ENCODE data around the gene MDM4.

Gene MDM4

DNA sequence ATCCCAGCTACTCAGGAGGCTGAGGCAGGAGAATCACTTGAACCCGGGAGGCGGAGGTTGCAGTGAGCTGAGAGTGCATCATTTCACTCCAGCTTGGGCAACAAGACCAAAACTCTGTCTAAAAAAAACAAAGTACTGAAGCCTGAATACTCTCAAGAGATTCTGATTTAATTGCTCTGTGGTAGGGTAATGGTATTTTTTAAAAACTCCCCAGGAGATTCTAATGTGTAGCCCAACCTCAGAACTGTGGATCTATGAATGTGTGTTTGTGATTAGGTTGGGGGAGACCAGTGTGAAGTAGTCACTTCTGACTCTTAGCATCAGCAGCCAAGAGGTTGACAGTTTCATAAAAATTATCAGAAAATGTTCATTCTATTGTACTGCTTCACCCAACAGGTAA is 43.5 kb upstream of the MDM4 start:
- no peak overlapping the region for H3K4me3 ChIP-seq (ENCODE audit: low read depth, low read length)
- TF ChIP-seq, protein P1, sequence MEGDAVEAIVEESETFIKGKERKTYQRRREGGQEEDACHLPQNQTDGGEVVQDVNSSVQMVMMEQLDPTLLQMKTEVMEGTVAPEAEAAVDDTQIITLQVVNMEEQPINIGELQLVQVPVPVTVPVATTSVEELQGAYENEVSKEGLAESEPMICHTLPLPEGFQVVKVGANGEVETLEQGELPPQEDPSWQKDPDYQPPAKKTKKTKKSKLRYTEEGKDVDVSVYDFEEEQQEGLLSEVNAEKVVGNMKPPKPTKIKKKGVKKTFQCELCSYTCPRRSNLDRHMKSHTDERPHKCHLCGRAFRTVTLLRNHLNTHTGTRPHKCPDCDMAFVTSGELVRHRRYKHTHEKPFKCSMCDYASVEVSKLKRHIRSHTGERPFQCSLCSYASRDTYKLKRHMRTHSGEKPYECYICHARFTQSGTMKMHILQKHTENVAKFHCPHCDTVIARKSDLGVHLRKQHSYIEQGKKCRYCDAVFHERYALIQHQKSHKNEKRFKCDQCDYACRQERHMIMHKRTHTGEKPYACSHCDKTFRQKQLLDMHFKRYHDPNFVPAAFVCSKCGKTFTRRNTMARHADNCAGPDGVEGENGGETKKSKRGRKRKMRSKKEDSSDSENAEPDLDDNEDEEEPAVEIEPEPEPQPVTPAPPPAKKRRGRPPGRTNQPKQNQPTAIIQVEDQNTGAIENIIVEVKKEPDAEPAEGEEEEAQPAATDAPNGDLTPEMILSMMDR (IDR thresholded peaks at IDR 0.05; ENCODE audit: borderline replicate concordance, insufficient read depth, low read depth, low read length) = no peak

DNA sequence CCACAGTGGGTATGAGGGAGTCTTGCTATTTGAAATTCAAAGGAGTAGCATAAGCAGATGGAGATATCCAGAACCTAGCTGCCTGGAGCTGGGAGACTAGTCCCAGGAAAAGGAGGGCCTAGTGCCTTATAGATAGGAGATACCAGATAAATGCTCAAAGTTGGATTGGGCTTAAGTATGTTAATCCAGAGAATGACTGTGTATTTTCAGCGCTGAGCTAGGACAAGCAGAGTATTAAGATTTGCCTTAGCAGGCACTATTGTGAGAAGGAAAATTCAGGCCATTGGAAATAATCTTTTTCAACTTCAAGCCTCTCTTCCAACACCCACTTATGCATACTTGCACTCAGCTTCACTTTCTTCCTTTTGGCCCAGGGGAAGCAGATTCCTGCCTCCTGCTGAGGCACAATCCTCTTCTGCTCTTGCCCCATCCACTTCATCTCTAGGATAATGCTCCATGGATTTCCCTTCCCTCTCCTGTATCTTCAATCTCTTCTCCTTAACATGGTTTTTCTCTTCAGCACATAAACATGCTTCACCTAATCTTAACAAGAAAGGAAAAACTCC is 42.7 kb upstream of the MDM4 start:
- H3K4me3 ChIP-seq (ENCODE audit: low read depth, low read length) = no peak overlapping the region
- TF ChIP-seq, protein P1 (IDR thresholded peaks at IDR 0.05; ENCODE audit: borderline replicate concordance, insufficient read depth, low read depth, low read length) = no peak

DNA sequence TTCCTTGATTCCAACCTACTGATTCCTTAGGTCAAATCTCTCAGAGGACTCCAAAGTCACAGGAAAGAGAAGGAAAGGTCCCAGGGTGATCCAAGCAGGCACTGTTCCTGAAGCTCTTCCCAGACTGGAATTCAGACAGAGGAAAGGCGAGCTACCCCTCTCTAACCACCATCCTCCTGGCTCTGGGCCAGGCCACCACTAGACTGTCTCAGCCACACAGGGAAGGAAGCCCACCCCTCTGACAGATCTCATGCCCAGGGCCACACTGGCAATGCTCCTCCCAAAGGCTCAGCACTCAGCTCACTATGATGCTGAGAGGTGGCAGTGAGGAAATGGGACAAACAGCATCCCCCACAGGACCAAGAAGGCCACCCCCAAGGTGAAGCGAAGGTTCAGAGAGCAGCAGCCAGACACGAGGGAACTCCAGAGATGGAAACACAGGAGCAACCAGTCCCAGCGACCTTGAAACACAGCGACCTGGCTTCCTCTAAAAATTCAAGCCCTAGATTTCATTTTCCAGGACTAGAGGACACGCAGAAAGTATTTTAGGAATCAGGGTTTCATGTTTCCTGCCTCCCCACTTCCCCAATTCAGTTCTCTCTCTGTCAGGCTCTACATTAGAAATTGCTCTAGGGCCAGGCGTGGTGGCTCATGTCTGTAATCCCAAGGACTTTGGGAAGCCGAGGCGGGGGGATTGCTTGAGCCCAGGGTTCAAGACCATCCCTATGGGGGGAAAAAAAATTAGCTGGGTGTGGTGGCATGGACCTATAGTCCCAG is 40.4 kb upstream of the MDM4 start:
- no peak overlapping the region for H3K4me3 ChIP-seq (ENCODE audit: low read depth, low read length)
- TF ChIP-seq, protein P1 (IDR thresholded peaks at IDR 0.05; ENCODE audit: borderline replicate concordance, insufficient read depth, low read depth, low read length) = no peak

DNA sequence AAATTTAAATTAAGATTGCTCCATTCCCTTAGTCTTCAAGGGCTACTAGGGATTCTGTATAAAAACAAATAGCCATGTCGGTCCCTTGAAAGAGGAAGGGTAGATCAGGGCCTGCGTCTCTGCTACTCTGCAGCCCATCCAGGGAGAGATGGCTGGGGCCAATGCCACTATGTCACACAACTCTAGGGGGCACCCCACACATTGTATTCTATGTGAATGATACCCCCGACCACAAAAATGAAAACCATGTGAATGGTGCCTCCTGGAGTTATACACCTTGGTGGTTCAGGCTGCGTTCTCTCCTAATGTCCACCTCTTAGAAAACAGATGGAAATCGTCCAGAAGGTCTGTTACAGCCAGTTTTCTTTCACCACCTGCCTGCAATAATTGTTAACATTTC is 39.6 kb upstream of the MDM4 start:
- no peak overlapping the region for H3K4me3 ChIP-seq (ENCODE audit: low read depth, low read length)
- TF ChIP-seq, protein P1 (IDR thresholded peaks at IDR 0.05; ENCODE audit: borderline replicate concordance, insufficient read depth, low read depth, low read length) = no peak

- H3K4me3 ChIP-seq (ENCODE audit: low read depth, low read length) = no peak overlapping the region
- TF ChIP-seq, protein P1 (IDR thresholded peaks at IDR 0.05; ENCODE audit: borderline replicate concordance, insufficient read depth, low read depth, low read length) = no peak
Observed at GRCh38 chr1:204477036-204477740, 39.0 kb upstream of the MDM4 start.

DNA sequence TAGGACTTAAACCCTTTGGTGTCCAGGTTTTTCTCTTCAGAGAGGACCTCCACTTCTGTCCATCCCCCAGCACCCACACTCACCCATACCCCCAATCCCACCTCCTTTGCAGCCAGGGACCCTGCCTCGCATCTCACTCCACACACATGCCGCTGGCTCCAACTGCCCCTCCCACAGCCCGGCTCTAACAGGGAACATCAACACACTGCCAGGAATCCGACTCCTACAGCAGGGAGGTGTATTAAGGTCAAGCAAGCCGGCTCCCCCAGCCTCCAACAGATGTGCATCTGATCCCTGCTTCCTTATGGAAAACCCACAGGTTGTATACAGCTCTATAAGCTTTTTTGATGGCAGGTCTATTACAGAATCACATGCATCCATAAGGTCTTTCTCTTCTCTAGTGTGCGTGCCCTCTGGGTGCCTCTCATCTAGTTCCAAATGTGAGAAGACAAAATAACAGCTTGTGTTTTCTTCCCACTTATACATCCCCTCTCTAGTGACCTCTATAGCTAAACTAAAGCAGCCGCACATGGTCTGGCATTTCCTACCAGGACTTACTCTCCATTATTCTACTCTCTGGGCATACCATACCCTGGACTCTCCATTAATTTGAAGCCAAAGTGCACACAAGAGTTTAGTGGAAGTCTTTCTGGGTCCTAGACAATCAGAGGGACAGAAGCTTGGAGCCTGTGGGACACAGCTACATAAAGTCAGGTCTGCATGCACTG is 37.9 kb upstream of the MDM4 start:
- no peak overlapping the region for H3K4me3 ChIP-seq (ENCODE audit: low read depth, low read length)
- TF ChIP-seq, protein P1 (IDR thresholded peaks at IDR 0.05; ENCODE audit: borderline replicate concordance, insufficient read depth, low read depth, low read length) = no peak

Data from GM12875 (cell line).